GM19035 (cell line): Measurements from ENCODE around the gene OR14A16.

Experiments
- ATAC-seq: cut with Tn5 transposase; IDR thresholded peaks from one replicate; pipeline ENCODE4 v1.9.1; 2021; ENCODE audit not compliant: unreplicated experiment

The OR14A16 gene, protein sequence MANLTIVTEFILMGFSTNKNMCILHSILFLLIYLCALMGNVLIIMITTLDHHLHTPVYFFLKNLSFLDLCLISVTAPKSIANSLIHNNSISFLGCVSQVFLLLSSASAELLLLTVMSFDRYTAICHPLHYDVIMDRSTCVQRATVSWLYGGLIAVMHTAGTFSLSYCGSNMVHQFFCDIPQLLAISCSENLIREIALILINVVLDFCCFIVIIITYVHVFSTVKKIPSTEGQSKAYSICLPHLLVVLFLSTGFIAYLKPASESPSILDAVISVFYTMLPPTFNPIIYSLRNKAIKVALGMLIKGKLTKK

GRCh38 chr1:247824023-247824422, at the start of gene OR14A16:
Gene OR14A16 (minus strand): TSS chr1:247824119. CDS start chr1:247815729, 8,390 bp downstream.
- no peak for ATAC-seq

GRCh38 chr1:247865416-247865815, 41.5 kb upstream of the OR14A16 start:
- no peak for ATAC-seq

- ATAC-seq: no peak
Measured at GRCh38 chr1:247864644-247865043, 40.7 kb upstream of the OR14A16 start.

- no peak for ATAC-seq
Measured at GRCh38 chr1:247862756-247863155, 38.8 kb upstream of the OR14A16 start.

GRCh38 chr1:247857985-247858619, 34.2 kb upstream of the OR14A16 start:
- ATAC-seq: no peak

DNA sequence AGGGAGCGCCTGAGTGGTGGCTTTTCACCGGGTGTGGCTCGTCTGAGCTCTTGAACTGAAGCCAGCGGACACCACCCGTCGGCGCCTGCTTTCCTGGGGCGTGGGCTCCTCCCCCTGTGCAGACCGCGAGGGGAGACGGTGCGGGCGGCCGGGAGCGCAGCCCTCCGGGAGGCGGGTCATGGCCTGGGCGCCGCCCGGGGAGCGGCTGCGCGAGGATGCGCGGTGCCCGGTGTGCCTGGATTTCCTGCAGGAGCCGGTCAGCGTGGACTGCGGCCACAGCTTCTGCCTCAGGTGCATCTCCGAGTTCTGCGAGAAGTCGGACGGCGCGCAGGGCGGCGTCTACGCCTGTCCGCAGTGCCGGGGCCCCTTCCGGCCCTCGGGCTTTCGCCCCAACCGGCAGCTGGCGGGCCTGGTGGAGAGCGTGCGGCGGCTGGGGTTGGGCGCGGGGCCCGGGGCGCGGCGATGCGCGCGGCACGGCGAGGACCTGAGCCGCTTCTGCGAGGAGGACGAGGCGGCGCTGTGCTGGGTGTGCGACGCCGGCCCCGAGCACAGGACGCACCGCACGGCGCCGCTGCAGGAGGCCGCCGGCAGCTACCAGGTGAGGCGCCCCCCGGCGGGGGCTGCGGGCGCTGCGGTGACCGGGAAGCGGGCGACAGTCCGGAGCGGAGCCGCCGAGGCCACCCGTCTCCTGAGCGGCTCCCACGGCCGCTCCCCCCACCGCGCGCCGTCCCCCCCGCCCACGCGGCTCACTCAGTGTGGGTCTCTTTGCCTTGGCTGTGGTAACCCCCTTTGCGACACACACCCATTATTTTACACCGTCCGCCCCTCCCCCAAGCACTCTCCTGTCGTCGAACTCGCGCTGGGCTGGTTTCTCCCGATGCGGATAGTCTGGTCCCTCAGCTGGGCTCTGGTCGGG, 33.4 kb upstream of the OR14A16 start, which contains the start of gene TRIM58:
TRIM58 (plus strand) TSS at position 119 of the 916 bp plus-strand sequence; CDS start at position 179, 60 bp downstream.
- no peak for ATAC-seq

- no peak for ATAC-seq
Measured at GRCh38 chr1:247855911-247856310, 32.0 kb upstream of the OR14A16 start.

GRCh38 chr1:247854899-247855545, 31.1 kb upstream of the OR14A16 start:
- no peak for ATAC-seq

DNA sequence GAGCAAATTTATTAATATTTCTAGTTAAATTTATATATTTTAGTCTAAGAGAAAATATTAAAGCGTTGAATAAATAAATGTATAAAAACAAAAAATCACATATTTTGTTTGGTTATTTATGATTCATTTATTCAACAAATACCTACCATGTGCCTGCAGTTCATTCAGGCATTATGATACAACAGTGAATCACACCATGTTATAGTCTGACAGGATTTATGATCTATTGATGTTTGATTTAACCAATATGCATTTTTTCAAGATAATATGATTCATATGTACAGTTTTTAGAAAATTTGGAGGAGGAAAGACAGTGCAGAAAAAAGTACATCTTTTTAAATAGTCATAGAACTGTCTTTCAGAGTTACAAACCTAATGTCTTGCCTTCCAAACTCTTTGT, 25.7 kb upstream of the OR14A16 start:
- ATAC-seq: no peak

GRCh38 chr1:247848346-247848745, 24.4 kb upstream of the OR14A16 start:
- ATAC-seq: no peak

- ATAC-seq: no peak
Measured at GRCh38 chr1:247845693-247846017, 21.7 kb upstream of the OR14A16 start.

GRCh38 chr1:247845011-247845692, 21.2 kb upstream of the OR14A16 start:
- ATAC-seq: no peak

- no peak for ATAC-seq
Measured at GRCh38 chr1:247843411-247843810, 19.5 kb upstream of the OR14A16 start.

GRCh38 chr1:247841796-247842195, 17.9 kb upstream of the OR14A16 start, which contains the start of gene OR11L1:
Gene OR11L1 (minus strand): TSS chr1:247841896. CDS start chr1:247841896, 0 bp downstream.
- ATAC-seq: no peak

- no peak for ATAC-seq
Measured at GRCh38 chr1:247840818-247841217, 16.9 kb upstream of the OR14A16 start.

GRCh38 chr1:247833601-247834000, 9.7 kb upstream of the OR14A16 start:
- ATAC-seq: no peak

- no peak for ATAC-seq
Measured at GRCh38 chr1:247829656-247830055, 5.7 kb upstream of the OR14A16 start.

GRCh38 chr1:247825362-247825761, 1.4 kb upstream of the OR14A16 start:
- no peak for ATAC-seq

- ATAC-seq: no peak
Measured at GRCh38 chr1:247822060-247822459, 1.9 kb downstream of the OR14A16 start.

DNA sequence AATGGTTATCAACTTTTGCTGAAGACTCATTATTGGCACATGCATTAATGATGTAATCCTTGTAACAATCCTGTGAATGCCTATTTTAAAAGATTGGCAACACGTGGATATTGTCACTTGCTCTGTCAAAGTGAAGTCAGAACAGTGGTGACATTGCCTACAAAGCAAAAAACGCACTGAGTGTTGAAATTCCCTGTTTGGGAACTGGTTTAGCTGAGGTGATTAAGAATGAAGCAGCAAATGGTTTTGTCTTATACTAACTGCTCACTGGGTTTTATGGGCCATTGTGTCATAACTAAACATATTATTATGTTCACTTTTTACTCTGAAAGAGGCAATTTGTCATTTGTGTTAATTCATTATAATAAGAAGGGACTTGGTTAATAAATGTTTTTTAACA, 11.3 kb downstream of the OR14A16 start:
- no peak for ATAC-seq
